ENCODE results near the gene MIAT.

- no peak for TF ChIP-seq CTCF (IDR thresholded peaks at IDR 0.05)
- no peak for TF ChIP-seq POLR2AphosphoS5 (IDR thresholded peaks at IDR 0.05)
Measured at GRCh38 chr22:26646158-26646557, 11.2 kb upstream of the MIAT start.
